Measurements from ENCODE around the gene CERS6.

Gene CERS6

GRCh38 chr2:168608796-168609195, 152.7 kb downstream of the CERS6 start:
- TF ChIP-seq ISL1 (CRISPR knock-in tag; IDR thresholded peaks at IDR 0.05) (no peak), ZC3H10 (CRISPR knock-in tag; IDR thresholded peaks at IDR 0.05) (no peak), RARB (CRISPR knock-in tag; IDR thresholded peaks at IDR 0.05) (no peak), ESRRG (CRISPR knock-in tag; IDR thresholded peaks at IDR 0.05) (no peak), ZNF565 (CRISPR knock-in tag; conservative IDR thresholded peaks at IDR 0.05; ENCODE audit: low read depth) (no peak), ZNF70 (CRISPR knock-in tag; IDR thresholded peaks at IDR 0.05) (no peak), GLIS3 (CRISPR knock-in tag; IDR thresholded peaks at IDR 0.05) (no peak), SNAI2 (CRISPR knock-in tag; IDR thresholded peaks at IDR 0.05) (no peak)
- TF ChIP-seq, protein P1, sequence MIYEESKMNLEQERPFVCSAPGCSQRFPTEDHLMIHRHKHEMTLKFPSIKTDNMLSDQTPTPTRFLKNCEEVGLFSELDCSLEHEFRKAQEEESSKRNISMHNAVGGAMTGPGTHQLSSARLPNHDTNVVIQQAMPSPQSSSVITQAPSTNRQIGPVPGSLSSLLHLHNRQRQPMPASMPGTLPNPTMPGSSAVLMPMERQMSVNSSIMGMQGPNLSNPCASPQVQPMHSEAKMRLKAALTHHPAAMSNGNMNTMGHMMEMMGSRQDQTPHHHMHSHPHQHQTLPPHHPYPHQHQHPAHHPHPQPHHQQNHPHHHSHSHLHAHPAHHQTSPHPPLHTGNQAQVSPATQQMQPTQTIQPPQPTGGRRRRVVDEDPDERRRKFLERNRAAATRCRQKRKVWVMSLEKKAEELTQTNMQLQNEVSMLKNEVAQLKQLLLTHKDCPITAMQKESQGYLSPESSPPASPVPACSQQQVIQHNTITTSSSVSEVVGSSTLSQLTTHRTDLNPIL (CRISPR knock-in tag; IDR thresholded peaks at IDR 0.05; ENCODE audit: low read depth), result no peak
- TF ChIP-seq, protein P2, sequence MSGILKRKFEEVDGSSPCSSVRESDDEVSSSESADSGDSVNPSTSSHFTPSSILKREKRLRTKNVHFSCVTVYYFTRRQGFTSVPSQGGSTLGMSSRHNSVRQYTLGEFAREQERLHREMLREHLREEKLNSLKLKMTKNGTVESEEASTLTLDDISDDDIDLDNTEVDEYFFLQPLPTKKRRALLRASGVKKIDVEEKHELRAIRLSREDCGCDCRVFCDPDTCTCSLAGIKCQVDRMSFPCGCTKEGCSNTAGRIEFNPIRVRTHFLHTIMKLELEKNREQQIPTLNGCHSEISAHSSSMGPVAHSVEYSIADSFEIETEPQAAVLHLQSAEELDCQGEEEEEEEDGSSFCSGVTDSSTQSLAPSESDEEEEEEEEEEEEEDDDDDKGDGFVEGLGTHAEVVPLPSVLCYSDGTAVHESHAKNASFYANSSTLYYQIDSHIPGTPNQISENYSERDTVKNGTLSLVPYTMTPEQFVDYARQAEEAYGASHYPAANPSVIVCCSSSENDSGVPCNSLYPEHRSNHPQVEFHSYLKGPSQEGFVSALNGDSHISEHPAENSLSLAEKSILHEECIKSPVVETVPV (CRISPR knock-in tag; IDR thresholded peaks at IDR 0.05), result no peak
- ATAC-seq, result no peak

DNA sequence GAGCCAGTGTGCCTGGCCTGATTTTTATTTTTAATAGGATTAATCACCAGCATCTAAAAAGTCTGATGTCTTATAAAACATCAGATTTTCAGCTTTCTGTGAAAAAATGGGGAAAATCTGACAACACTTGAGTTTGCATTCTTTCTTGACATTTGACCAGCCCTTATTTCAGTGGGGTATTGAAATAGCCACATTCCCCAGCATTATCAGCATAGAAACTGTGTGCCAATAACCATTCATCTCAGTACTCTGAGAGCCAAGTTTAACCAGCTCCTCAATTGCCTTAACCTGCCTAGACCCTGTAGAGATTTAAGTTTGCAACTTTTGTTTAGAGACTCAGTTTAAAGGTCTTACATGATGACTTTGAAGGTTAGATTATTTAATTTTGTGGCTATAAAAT, 155.0 kb downstream of the CERS6 start:
- TF ChIP-seq GLIS3 (CRISPR knock-in tag; IDR thresholded peaks at IDR 0.05) (no peak), ZFP30 (CRISPR knock-in tag; IDR thresholded peaks at IDR 0.05) (no peak), ISL1 (CRISPR knock-in tag; IDR thresholded peaks at IDR 0.05) (no peak)
- TF ChIP-seq, protein P1 (CRISPR knock-in tag; IDR thresholded peaks at IDR 0.05; ENCODE audit: low read depth), result no peak
- no peak for ATAC-seq

DNA sequence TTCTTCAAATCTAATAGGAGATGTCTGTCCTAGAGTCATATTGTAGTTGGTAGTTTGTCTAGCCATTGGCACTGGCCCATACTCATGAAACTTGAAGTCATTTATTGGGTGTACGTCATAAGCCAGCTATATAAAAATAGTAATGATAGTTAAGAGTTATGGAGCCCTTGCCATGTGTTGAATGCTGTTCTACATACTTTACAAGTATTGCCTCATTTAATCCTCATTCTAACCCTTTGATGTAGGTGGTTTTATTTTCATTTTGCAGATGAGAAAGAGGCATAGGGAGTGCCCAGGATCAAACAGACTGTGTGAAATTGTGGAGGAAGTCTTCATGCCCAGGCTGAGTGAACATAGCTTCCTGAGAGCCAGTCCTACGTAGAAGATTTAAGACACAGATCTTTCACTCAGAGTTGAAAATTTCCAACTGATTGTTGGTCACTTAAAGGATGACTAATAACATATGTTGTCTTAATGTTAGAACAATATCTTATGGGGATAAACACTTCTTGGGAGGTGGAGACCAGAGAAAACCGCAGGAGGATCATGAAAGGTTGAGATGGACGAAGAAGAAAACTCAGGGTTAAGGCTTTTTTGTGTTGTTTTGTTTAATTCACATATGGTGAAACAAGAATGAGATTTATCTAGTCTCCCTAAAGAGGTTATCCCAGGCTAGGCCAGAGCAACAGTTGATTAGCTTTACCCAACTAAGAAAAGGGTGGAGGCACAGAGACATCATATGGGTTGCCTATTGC, 156.0 kb downstream of the CERS6 start:
- no peak for ATAC-seq
- TF ChIP-seq SNAI2 (CRISPR knock-in tag; IDR thresholded peaks at IDR 0.05) (no peak), ZFP3 (CRISPR knock-in tag; IDR thresholded peaks at IDR 0.05) (no peak), ZC3H10 (CRISPR knock-in tag; IDR thresholded peaks at IDR 0.05) (no peak), ARNTL (CRISPR knock-in tag; IDR thresholded peaks at IDR 0.05; ENCODE audit: borderline replicate concordance, low read depth) (no peak), ZNF565 (CRISPR knock-in tag; conservative IDR thresholded peaks at IDR 0.05; ENCODE audit: low read depth) (no peak), TOX (CRISPR knock-in tag; IDR thresholded peaks at IDR 0.05; ENCODE audit: borderline replicate concordance) (no peak), ZFP30 (CRISPR knock-in tag; IDR thresholded peaks at IDR 0.05) (no peak), BACH2 (CRISPR knock-in tag; IDR thresholded peaks at IDR 0.05; ENCODE audit: borderline replicate concordance) (no peak), CSDC2 (CRISPR knock-in tag; IDR thresholded peaks at IDR 0.05) (no peak), RARB (CRISPR knock-in tag; IDR thresholded peaks at IDR 0.05) (no peak), PPARA (CRISPR knock-in tag; IDR thresholded peaks at IDR 0.05; ENCODE audit: borderline replicate concordance) (no peak), ZNF70 (CRISPR knock-in tag; IDR thresholded peaks at IDR 0.05) (no peak), OSR1 (CRISPR knock-in tag; IDR thresholded peaks at IDR 0.05) (no peak), ZNF8 (CRISPR knock-in tag; IDR thresholded peaks at IDR 0.05) (no peak)
- TF ChIP-seq, protein P3, sequence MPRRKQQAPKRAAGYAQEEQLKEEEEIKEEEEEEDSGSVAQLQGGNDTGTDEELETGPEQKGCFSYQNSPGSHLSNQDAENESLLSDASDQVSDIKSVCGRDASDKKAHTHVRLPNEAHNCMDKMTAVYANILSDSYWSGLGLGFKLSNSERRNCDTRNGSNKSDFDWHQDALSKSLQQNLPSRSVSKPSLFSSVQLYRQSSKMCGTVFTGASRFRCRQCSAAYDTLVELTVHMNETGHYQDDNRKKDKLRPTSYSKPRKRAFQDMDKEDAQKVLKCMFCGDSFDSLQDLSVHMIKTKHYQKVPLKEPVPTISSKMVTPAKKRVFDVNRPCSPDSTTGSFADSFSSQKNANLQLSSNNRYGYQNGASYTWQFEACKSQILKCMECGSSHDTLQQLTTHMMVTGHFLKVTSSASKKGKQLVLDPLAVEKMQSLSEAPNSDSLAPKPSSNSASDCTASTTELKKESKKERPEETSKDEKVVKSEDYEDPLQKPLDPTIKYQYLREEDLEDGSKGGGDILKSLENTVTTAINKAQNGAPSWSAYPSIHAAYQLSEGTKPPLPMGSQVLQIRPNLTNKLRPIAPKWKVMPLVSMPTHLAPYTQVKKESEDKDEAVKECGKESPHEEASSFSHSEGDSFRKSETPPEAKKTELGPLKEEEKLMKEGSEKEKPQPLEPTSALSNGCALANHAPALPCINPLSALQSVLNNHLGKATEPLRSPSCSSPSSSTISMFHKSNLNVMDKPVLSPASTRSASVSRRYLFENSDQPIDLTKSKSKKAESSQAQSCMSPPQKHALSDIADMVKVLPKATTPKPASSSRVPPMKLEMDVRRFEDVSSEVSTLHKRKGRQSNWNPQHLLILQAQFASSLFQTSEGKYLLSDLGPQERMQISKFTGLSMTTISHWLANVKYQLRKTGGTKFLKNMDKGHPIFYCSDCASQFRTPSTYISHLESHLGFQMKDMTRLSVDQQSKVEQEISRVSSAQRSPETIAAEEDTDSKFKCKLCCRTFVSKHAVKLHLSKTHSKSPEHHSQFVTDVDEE (CRISPR knock-in tag; IDR thresholded peaks at IDR 0.05), result no peak
- TF ChIP-seq, protein P1 (CRISPR knock-in tag; IDR thresholded peaks at IDR 0.05; ENCODE audit: low read depth), result no peak
- TF ChIP-seq, protein P4, sequence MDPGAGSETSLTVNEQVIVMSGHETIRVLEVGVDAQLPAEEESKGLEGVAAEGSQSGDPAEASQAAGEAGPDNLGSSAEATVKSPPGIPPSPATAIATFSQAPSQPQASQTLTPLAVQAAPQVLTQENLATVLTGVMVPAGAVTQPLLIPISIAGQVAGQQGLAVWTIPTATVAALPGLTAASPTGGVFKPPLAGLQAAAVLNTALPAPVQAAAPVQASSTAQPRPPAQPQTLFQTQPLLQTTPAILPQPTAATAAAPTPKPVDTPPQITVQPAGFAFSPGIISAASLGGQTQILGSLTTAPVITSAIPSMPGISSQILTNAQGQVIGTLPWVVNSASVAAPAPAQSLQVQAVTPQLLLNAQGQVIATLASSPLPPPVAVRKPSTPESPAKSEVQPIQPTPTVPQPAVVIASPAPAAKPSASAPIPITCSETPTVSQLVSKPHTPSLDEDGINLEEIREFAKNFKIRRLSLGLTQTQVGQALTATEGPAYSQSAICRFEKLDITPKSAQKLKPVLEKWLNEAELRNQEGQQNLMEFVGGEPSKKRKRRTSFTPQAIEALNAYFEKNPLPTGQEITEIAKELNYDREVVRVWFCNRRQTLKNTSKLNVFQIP (CRISPR knock-in tag; IDR thresholded peaks at IDR 0.05; ENCODE audit: borderline replicate concordance, low read depth), result no peak
